Liver (tissue), 9 donors: ENCODE measurements around the gene PNMA8A. TPM values are rescaled to one million over a fixed set of nuclear protein-coding genes. Genes with fewer than 3 reads are reported as not detected.

Experiments
- DNase-seq: peaks from one replicate; pipeline ENCODE4 v3.0.0-alpha.2; 2017; ENCODE audit warnings: low spot score
- H3K27ac ChIP-seq, 2 donors: one replicate each; pipeline ENCODE4 v1.7.0; 2013; ENCODE audit warnings: inconsistent platforms in 2 of 2, low read length in 2 of 2, control low read depth in 1 of 2, low read depth in 1 of 2, mild to moderate bottlenecking in 1 of 2
- H3K27me3 ChIP-seq, 4 donors: one replicate each; pipeline versions ENCODE4 v1.6.1 to v1.7.0; 2013; ENCODE audit warnings: low read length in 3 of 4, inconsistent platforms in 1 of 4, mild to moderate bottlenecking in 1 of 4, moderate library complexity in 1 of 4; ENCODE audit not compliant: control insufficient read depth in 4 of 4, insufficient read depth in 4 of 4
- H3K36me3 ChIP-seq, 4 donors: one replicate each; pipeline versions ENCODE4 v1.6.1 to v1.7.0; 2013; ENCODE audit warnings: low read length in 3 of 4, mild to moderate bottlenecking in 3 of 4, low read depth in 1 of 4, moderate library complexity in 1 of 4; ENCODE audit not compliant: control insufficient read depth in 4 of 4, insufficient read depth in 3 of 4
- H3K4me1 ChIP-seq, 4 donors: one replicate each; pipeline versions ENCODE4 v1.6.1 to v1.7.0; 2013; ENCODE audit warnings: low read length in 3 of 4, mild to moderate bottlenecking in 3 of 4, moderate library complexity in 1 of 4; ENCODE audit not compliant: control insufficient read depth in 4 of 4, insufficient read depth in 4 of 4
- H3K4me3 ChIP-seq, 3 donors: one replicate each; pipeline versions ENCODE4 v1.6.1 to v1.7.0; 2013; ENCODE audit warnings: low read length in 3 of 3, control low read depth in 1 of 3, low read depth in 1 of 3, mild to moderate bottlenecking in 1 of 3
- H3K9ac ChIP-seq, 2 donors: one replicate each; pipeline ENCODE4 v1.7.0; 2013; ENCODE audit warnings: low read length in 2 of 2, mild to moderate bottlenecking in 2 of 2, moderate library complexity in 2 of 2, control low read depth in 1 of 2, low read depth in 1 of 2
- H3K9me3 ChIP-seq, 4 donors: one replicate each; pipeline versions ENCODE4 v1.6.1 to v1.7.0; 2013; ENCODE audit warnings: low read length in 3 of 4; ENCODE audit not compliant: control insufficient read depth in 4 of 4
- EGR1 ChIP-seq, 2 donors: IDR thresholded peaks; 2 replicates each; pipeline ENCODE4 v1.6.1; 2016 to 2018; ENCODE audit warnings: antibody characterized with exemption in 2 of 2, low read depth in 2 of 2
- FOXA1 ChIP-seq: IDR thresholded peaks from 2 replicates; pipeline ENCODE4 v1.6.1; 2016; ENCODE audit warnings: antibody characterized with exemption
- FOXA2 ChIP-seq: IDR thresholded peaks from 2 replicates; pipeline ENCODE4 v1.6.1; 2016; ENCODE audit warnings: antibody characterized with exemption
- GABPA ChIP-seq, 2 donors: IDR thresholded peaks in 1 of 2; conservative IDR thresholded peaks in 1 of 2; 2 replicates each; pipeline ENCODE4 v1.6.1; 2016; ENCODE audit warnings: antibody characterized with exemption in 2 of 2, mild to moderate bottlenecking in 1 of 2, moderate library complexity in 1 of 2
- HNF4A ChIP-seq, 2 donors: conservative IDR thresholded peaks; 2 replicates each; pipeline ENCODE4 v1.6.1; 2016; ENCODE audit warnings: antibody characterized with exemption in 2 of 2, mild to moderate bottlenecking in 2 of 2
- HNF4G ChIP-seq: IDR thresholded peaks from 2 replicates; pipeline ENCODE4 v1.6.1; 2016; ENCODE audit warnings: antibody characterized with exemption
- JUND ChIP-seq, 2 donors: IDR thresholded peaks; 2 replicates each; pipeline ENCODE4 v1.6.1; 2016; ENCODE audit warnings: antibody characterized with exemption in 2 of 2
- MAX ChIP-seq: IDR thresholded peaks from 2 replicates; pipeline ENCODE4 v1.6.1; 2016; ENCODE audit warnings: antibody characterized with exemption
- NR2F2 ChIP-seq: IDR thresholded peaks from 2 replicates; pipeline ENCODE4 v1.6.1; 2016; ENCODE audit warnings: antibody characterized with exemption
- RAD21 ChIP-seq, 2 donors: IDR thresholded peaks; 2 replicates each; pipeline ENCODE4 v1.6.1; 2016; ENCODE audit warnings: antibody characterized with exemption in 2 of 2, mild to moderate bottlenecking in 2 of 2
- RXRA ChIP-seq, 2 donors: IDR thresholded peaks; 2 replicates each; pipeline ENCODE4 v1.6.1; 2017 to 2018; ENCODE audit warnings: antibody characterized with exemption in 2 of 2, mild to moderate bottlenecking in 1 of 2
- SP1 ChIP-seq: IDR thresholded peaks from 2 replicates; pipeline ENCODE4 v1.6.1; 2018; ENCODE audit warnings: antibody characterized with exemption, mild to moderate bottlenecking
- TAF1 ChIP-seq: conservative IDR thresholded peaks from 2 replicates; pipeline ENCODE4 v1.6.1; 2016; ENCODE audit warnings: antibody characterized with exemption, mild to moderate bottlenecking
- YY1 ChIP-seq: IDR thresholded peaks from 2 replicates; pipeline ENCODE4 v1.6.1; 2016; ENCODE audit warnings: antibody characterized with exemption, mild to moderate bottlenecking
- ZBTB33 ChIP-seq: IDR thresholded peaks from 2 replicates; pipeline ENCODE4 v1.6.1; 2016; ENCODE audit warnings: antibody characterized with exemption
- WGBS: extraction: QIAGEN DNeasy Blood & Tissue Kit; methylation state at CpG from one replicate; pipeline ENCODE4 v1.1.7; 2013; 5-methylcytosine and 5-hydroxymethylcytosine counted together
- polyA plus RNA-seq, 2 donors: library from polyadenylated mRNA; stranded (reverse) in 1 of 2; unstranded in 1 of 2; fragments of 200-250 nt in 1 of 2; fragments of >200 nt in 1 of 2; fragmentation: Nextera tagmentation in 1 of 2; extraction: Ambion mirVana in 1 of 2; gene quantifications; one replicate each; pipeline versions ENCODE4 v1.2.1 to v1.2.3, GENCODE V29; 2013 to 2015
- total RNA-seq, 2 donors: library from RNA; depleted of rRNA; stranded (reverse); fragments of >200 nt; gene quantifications; one replicate each; pipeline ENCODE4 v1.2.3, GENCODE V29; 2014
- TF ChIP-seq, protein P1 (sequence below): IDR thresholded peaks from 2 replicates; pipeline ENCODE4 v1.6.1; 2016; ENCODE audit warnings: antibody characterized with exemption, mild to moderate bottlenecking
- TF ChIP-seq, protein P2 (sequence below): fragments of 150-350 bp; IDR thresholded peaks from 2 replicates; pipeline ENCODE4 v1.5.1; 2017; ENCODE audit warnings: improper control_type of control experiment, low read depth, low read length; ENCODE audit not compliant: missing input control
- TF ChIP-seq, protein P3 (sequence below): IDR thresholded peaks from 2 replicates; pipeline ENCODE4 v1.6.1; 2016; ENCODE audit warnings: antibody characterized with exemption
- donor health status: healthy.
- donor health status: healthy.
- donor health status: healthy.
- donor health status: healthy.
- donor health status: healthy.

The PNMA8A gene
- total and polyA plus RNA-seq, 4 donors: 0.17 to 0.93 (median 0.22) TPM; not detected in 1

GRCh38 chr19:46469541-46470185, 1.7 kb downstream of the PNMA8A start:
- Histone ChIP-seq H3K4me3 (no peak overlapping the region), H3K27ac (no peak overlapping the region), H3K27me3 (peaks cover 0 to 6% (median 3%) of the 10 kb centered on the region in 4 donors), H3K9ac (no peak overlapping the region), H3K36me3 (no peaks in the 10 kb centered on the region), H3K9me3 (no peaks in the 10 kb centered on the region), H3K4me1 (peaks cover 0 to 12% (median 7%) of the 10 kb centered on the region in 4 donors)
- 94% methylated on average over 18 of the region's 18 CpGs for WGBS
- no peak for DNase-seq
- TF ChIP-seq FOXA2: no peak
- no peak for TF ChIP-seq NR2F2
- TF ChIP-seq RAD21 (IDR thresholded peaks at IDR 0.05): no peak
- TF ChIP-seq, protein P1, sequence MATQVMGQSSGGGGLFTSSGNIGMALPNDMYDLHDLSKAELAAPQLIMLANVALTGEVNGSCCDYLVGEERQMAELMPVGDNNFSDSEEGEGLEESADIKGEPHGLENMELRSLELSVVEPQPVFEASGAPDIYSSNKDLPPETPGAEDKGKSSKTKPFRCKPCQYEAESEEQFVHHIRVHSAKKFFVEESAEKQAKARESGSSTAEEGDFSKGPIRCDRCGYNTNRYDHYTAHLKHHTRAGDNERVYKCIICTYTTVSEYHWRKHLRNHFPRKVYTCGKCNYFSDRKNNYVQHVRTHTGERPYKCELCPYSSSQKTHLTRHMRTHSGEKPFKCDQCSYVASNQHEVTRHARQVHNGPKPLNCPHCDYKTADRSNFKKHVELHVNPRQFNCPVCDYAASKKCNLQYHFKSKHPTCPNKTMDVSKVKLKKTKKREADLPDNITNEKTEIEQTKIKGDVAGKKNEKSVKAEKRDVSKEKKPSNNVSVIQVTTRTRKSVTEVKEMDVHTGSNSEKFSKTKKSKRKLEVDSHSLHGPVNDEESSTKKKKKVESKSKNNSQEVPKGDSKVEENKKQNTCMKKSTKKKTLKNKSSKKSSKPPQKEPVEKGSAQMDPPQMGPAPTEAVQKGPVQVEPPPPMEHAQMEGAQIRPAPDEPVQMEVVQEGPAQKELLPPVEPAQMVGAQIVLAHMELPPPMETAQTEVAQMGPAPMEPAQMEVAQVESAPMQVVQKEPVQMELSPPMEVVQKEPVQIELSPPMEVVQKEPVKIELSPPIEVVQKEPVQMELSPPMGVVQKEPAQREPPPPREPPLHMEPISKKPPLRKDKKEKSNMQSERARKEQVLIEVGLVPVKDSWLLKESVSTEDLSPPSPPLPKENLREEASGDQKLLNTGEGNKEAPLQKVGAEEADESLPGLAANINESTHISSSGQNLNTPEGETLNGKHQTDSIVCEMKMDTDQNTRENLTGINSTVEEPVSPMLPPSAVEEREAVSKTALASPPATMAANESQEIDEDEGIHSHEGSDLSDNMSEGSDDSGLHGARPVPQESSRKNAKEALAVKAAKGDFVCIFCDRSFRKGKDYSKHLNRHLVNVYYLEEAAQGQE: no peak
- no peak for TF ChIP-seq RXRA (IDR thresholded peaks at IDR 0.05)
- TF ChIP-seq TAF1: no peak
- TF ChIP-seq EGR1 (IDR thresholded peaks at IDR 0.05; ENCODE audit: low read depth in 2 of 2): no peak

GRCh38 chr19:46466536-46467196, 4.7 kb downstream of the PNMA8A start:
- H3K27me3 ChIP-seq: peaks cover 0 to 3% (median 0%) of the 10 kb centered on the region in 4 donors
- no peaks in the 10 kb centered on the region for H3K36me3 ChIP-seq
- TF ChIP-seq MAX: no peak
- TF ChIP-seq HNF4G: no peak
- no peak for TF ChIP-seq FOXA1
- no peak for TF ChIP-seq NR2F2
- no peak for TF ChIP-seq FOXA2
- no peak for TF ChIP-seq RAD21 (IDR thresholded peaks at IDR 0.05)
- TF ChIP-seq YY1: no peak
- no peak for TF ChIP-seq EGR1 (IDR thresholded peaks at IDR 0.05; ENCODE audit: low read depth in 2 of 2)
- TF ChIP-seq JUND (IDR thresholded peaks at IDR 0.05): no peak
- no peak for TF ChIP-seq GABPA (IDR thresholded peaks at IDR 0.05 in 1 of 2, conservative IDR thresholded peaks at IDR 0.05 in 1 of 2)
- no peak for TF ChIP-seq RXRA (IDR thresholded peaks at IDR 0.05)
- TF ChIP-seq TAF1: no peak
- TF ChIP-seq, protein P2, sequence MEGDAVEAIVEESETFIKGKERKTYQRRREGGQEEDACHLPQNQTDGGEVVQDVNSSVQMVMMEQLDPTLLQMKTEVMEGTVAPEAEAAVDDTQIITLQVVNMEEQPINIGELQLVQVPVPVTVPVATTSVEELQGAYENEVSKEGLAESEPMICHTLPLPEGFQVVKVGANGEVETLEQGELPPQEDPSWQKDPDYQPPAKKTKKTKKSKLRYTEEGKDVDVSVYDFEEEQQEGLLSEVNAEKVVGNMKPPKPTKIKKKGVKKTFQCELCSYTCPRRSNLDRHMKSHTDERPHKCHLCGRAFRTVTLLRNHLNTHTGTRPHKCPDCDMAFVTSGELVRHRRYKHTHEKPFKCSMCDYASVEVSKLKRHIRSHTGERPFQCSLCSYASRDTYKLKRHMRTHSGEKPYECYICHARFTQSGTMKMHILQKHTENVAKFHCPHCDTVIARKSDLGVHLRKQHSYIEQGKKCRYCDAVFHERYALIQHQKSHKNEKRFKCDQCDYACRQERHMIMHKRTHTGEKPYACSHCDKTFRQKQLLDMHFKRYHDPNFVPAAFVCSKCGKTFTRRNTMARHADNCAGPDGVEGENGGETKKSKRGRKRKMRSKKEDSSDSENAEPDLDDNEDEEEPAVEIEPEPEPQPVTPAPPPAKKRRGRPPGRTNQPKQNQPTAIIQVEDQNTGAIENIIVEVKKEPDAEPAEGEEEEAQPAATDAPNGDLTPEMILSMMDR: no peak
- no peak for TF ChIP-seq ZBTB33
- TF ChIP-seq, protein P1: no peak
- TF ChIP-seq, protein P3, sequence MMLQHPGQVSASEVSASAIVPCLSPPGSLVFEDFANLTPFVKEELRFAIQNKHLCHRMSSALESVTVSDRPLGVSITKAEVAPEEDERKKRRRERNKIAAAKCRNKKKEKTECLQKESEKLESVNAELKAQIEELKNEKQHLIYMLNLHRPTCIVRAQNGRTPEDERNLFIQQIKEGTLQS: no peak
- TF ChIP-seq SP1: no peak
- TF ChIP-seq HNF4A (conservative IDR thresholded peaks at IDR 0.05): no peak
- no peak for DNase-seq
- no peak overlapping the region for H3K9ac ChIP-seq
- 78% methylated on average over 15 of the region's 15 CpGs for WGBS
- no peak overlapping the region for H3K4me3 ChIP-seq
- H3K27ac ChIP-seq: no peak overlapping the region
- peaks cover 0 to 9% (median 7%) of the 10 kb centered on the region in 4 donors for H3K4me1 ChIP-seq
- H3K9me3 ChIP-seq: no peaks in the 10 kb centered on the region
